Stimulated activated CD4-positive, alpha-beta T cell treated with anti-CD3 and anti-CD28 coated beads, Interleukin-15, amount 100 ng/mL, for 1 hour (primary cell): ENCODE measurements around the gene SCMH1.
"Not testable (repeated sequence)": the region's sequence is repeated elsewhere in the genome, so short reads cannot be mapped to it uniquely, and the experiment has no call there.

Experiments
- DNase-seq, 2 donors: peaks; one replicate each; pipeline ENCODE4 v3.0.0-alpha.2; 2020; ENCODE audit warnings: low read depth in 1 of 2, low spot score in 1 of 2

The SCMH1 gene

DNA sequence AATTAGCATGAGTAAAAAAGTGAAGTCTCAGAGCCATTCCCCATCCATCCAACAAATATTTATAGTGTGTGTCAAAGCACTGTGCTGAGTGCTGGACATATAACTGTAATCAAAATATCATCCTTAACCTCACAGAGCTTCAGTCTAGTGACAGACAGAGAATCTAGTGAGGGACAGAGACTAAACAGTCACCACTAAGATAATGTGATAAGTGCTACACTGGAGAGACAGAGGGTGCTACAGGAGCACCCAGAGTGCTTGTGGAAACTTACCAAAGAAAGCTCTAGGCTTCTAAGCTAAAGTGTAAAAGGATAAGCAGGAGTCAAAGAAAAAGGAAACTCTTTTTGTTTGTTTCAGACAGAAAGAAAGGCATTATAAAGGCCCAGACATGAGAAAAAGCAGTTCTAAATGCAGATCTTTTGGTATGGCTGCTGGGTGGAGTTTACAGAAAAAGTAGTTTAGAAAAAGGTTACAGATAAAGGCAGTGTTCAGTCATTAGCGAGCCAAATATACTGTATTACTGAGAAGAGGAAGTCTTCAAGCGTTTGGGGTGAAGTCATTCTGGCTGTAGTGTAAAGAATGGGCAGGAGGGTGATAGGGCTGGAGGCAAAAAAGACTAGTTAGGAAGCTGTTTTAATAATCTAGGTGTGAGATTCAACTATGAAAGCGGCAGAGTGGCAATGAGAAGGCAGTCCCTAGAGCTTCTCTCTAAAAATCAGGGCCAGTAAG is 83.8 kb downstream of the SCMH1 start:
- DNase-seq: no peak

DNA sequence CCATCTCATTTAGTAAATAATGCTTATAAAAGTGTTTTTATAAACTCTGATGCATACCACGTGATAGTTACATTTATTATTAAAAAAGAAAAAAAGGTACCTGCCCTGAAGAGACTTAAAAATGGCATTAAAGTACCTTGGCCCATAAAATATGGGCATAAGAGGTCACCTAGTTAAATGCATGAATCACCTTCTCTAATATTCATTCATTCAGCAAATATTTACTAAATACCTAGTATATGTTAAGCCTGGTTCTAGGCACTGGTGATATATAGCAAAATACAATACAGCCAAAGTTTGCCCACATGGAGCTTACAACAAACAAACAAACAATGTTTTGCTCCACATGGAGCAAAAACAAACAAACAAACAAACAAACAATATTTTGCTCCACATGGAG is 87.0 kb downstream of the SCMH1 start:
- no peak for DNase-seq

DNA sequence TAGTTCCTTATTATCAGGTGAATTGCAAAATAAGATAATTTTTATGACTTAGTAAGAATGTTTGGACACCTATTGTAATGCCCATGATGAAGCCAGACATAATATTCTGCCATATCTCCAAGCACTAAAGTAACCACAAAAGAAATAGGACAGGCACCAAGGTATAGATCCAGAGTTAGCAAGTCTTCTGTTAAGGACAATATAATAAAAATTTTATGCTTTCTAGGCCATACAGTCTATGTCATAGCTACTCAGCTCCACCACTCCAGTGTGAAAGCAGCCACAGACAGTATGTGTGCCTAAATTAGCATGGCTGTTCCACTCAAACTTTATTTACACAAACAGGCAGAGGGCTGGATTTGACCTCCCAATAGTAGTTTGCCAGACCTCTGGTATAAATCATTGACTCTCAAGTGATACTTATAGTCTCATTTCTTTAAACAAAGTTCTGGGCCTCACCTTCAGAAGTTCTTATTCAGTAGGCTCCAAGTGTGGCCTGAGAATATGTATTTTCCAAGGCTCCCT is 88.3 kb downstream of the SCMH1 start:
- DNase-seq: no peak

DNA sequence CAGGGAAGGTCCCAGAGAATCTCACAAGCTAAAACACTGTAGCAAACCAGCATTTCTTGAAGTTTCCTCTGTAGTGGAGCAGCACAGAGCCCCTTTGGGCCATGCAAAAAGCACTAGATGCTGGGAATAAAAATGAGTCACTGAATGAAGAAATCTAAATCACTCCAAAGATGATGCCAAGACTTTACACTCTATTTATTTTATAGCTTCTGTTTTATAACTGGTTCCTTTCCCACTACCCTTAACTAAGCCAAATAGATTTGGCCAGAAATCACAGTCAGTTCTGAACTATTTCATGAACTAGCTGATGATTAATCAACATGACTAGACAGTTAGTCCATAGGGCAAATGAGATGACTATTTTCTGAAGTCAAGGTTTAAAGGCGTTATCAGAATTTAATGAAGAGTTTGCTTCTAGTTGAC is 89.5 kb downstream of the SCMH1 start:
- DNase-seq: no peak

DNA sequence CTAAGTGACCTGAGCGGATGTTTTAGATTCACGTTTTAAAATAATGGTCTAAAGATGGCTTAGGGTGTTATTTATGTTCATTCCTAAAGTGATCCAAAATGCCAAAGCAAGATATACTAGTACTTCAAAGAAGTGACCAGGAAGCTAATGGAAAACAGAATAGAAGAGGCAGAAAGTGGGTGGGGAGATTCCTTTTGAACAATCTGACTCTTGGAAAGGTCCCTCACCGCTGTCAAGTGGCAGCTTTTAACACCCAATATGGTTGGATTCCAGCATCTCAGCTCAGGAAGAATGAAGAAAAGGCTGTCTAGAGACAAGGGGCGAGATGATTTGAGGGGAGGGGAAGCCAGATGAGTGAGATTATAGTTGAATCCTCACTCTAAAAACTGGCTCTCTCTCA is 90.3 kb downstream of the SCMH1 start:
- no peak for DNase-seq

DNA sequence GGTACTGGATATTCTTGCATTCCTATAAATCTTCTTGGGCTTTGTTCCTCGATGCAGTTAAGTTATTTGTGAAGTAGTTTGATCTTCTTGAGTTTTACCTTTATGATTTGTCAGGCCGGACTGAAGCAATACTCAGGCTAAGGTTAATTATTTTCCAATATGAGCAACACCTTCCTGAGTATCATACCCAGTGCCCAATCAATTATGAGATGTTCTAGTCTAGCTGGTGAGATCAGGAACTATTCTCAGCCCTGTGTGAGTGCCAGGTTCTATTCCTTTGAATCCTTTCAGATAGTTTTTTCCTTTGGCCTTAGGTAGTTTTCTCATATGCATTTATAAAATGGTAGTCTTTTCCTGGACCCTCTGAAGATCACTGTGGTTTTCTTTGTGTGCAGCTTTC is 92.5 kb downstream of the SCMH1 start:
- DNase-seq: no peak

DNA sequence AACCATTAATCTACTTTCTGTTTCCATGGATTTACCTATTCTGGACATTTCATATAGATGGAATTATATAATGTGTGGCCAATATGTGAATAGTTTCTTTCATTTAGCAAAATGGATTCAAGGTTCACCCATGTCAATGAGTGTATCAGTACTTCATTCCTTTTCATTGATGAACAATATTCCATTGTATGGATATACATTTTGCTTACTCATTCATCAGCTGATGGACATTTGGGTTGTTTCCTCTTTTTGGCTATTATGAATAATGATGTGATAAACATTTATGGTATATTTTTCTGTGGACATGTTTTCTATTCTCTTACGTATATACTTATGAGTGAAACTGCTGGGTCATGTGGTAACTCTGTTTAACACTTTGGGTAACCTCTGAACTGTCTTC is 97.8 kb downstream of the SCMH1 start:
- no peak for DNase-seq

DNA sequence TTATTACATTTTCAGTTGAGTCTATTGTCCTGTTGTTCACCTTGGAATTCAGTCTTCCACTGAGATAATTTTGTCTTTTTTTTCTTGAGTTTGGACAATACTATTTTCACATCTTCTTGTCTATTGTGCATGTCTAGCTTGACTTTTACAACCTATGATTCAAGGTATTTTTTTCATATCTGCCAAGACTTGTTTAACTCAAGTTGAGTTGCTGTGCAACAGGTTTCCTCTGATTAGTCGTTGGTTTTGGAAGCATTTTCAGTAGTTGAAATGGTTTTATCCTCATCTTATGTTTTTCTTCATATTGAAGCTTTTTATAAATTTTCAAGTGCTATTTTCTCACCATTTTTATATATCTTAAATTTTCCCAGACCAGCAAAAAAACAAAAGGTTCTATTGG is 103.6 kb downstream of the SCMH1 start:
- DNase-seq: no peak

DNA sequence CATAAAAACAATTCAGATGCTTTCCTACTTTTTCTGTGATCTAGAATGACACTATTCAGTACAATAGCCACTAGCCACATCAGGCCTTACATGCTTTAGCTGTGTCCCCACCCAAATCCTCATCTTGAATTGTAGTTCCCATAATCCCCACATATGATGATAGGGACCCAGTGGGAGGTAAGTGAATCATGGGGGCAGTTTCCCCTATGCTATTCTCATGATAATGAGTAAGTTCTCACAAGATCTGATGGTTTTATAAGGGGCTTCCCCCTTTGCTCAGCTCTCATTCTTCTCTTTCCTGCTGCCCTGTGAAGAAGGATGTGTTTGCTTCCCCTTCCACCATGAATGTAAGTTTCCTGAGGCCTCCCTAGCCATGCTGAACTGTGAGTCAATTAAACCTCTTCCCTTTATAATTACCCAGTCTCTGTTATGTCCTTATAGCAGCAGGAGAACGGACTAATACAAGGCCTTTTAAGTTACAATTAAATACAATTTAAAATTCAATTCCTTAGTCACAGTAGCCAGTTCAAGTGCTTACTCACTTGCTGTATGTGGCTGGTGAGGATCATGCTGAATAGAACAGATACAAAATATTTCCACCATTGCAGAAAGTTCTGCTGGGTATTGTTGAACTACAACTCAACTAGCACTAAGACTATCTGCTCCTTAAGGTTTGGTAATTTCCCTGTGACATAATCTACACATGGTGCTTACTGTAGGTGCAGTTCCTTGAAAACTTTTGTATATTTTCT is 106.7 kb downstream of the SCMH1 start:
- no peak for DNase-seq

DNA sequence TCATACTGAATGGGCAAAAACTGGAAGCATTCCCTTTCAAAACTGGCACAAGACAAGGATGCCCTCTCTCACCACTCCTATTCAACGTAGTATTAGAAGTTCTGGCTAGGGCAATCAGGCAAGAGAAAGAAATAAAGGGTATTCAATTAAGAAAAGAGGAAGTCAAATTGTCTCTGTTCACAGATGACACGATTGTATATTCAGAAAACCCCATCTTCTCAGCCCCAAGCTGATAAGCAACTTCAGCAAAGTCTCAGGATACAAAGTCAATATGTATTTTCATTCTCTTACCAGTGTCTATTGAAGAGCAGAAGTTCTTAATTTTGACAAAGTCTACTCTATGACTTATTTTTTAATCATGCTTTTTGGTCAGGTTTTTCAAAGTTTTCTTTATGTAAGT is 107.8 kb downstream of the SCMH1 start:
- not testable (repeated sequence) for DNase-seq

DNA sequence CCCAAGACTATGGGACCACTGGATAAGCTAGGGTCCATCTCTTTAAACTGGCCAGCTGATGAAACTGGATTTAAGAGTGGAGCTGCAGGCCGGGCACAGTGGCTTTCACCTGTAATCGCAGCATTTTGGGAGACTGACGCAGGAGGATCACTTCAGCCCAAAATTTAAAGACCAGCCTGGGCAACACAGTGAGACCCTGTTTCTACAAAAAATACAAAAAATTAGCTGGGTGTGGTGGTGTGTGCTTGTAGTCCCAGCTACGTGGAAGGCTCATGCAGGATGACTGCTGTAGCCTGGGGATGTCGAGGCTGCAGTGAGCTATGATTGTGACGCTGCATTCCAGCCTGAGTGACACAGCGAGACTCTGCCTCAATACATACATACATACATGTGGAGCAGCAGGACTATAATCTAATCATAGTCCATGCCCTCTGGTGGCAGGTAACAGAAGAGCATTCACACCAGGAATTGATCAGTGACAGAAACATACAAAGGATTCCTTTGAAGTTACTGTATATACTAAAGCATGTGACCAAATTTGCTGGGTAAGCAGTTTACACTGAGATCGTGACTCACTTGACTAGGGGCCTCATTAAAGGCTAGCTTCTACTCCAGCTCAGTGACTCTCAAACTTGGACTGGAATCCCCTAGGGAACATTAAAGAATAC is 119.1 kb downstream of the SCMH1 start:
- no peak for DNase-seq

DNA sequence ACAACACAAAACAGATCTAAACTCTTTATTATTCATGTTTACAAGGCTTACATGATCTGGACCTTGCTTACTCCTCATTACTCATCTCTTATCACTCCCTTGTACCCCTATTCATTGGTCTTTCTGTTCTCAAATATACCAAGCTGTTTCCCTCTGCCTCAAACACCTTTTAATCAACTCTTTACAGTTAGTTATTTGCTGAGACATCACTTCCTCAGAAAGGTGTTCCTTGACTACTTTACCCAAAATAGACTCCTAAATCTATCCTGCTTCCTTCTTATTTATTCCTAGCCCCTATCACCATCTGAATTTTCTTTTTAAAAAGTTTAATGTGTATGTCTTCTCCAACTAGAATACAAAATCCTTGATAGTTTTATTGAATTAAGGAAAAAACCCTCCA is 120.0 kb downstream of the SCMH1 start:
- DNase-seq: no peak

DNA sequence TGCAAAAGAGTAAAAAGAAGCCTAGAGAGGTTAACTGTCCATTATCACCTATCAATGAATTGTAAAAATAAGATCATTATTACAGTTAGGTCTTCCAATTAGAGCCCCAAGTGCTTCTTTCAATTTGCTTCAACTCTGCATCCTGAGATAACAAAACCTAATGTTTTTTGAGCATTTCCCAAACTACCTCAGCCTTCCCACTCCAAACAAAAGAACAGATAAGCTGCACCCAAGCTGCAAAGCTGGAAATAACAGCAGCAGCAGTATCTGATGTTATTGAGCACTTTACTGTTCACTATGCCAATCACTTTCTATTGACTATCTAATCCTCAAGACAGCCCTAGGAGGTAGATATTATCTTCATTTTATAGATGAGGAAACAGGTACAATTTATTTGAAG is 123.5 kb downstream of the SCMH1 start:
- no peak for DNase-seq

DNA sequence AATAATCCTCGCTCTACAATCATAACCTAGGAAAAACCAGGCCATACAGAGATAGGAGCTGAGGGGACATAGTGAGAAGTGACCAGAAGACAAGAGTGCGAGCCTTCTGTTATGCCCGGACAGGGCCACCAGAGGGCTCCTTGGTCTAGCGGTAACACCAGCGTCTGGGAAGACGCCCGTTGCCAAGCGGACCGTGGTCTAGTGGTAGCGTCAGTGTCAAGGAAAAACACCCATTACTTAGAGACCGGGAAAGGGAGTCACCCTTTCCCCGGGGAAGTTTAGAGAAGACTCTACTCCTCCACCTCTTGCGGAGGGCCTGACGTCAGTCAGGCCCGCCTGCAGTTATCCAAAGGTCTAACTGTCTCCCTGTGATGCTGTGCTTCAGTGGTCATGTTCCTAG is 124.9 kb downstream of the SCMH1 start:
- not testable (repeated sequence) for DNase-seq

DNA sequence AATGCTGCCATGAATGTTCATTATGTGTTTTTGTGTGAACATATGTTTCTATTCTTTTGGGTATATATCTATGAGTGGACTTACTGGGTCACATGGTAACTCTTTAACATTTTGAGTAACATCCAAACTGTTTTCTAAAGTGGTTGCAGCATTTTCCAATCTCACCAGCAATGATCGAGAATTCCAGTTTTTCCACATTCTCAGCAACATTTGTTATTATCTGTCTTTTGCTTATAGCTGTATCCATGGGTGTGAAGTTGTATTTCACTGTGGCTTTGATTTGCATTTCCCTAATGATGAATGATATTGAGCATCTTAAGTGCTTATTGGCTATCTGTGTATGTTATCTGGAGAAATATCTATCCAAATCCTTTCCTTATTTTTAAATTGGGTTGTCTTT is 131.4 kb downstream of the SCMH1 start:
- DNase-seq: no peak

DNA sequence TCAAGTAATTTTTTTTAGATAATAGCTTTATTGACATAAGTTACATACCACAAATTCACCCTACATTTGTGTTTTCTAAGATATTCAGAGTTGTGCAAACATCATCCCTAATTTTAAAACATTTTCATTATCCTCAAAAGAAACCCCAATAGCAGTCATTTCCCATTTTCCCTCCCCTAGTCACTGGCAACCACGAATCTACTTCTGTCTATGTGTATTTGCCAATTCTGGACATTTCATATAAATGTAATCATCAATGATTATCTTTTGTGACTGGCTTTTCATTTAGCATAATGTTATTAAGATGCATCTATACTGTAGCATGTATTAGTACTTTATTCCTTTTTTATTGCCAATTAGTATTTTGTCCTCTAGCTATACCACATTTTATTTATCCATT is 131.8 kb downstream of the SCMH1 start:
- no peak for DNase-seq

DNA sequence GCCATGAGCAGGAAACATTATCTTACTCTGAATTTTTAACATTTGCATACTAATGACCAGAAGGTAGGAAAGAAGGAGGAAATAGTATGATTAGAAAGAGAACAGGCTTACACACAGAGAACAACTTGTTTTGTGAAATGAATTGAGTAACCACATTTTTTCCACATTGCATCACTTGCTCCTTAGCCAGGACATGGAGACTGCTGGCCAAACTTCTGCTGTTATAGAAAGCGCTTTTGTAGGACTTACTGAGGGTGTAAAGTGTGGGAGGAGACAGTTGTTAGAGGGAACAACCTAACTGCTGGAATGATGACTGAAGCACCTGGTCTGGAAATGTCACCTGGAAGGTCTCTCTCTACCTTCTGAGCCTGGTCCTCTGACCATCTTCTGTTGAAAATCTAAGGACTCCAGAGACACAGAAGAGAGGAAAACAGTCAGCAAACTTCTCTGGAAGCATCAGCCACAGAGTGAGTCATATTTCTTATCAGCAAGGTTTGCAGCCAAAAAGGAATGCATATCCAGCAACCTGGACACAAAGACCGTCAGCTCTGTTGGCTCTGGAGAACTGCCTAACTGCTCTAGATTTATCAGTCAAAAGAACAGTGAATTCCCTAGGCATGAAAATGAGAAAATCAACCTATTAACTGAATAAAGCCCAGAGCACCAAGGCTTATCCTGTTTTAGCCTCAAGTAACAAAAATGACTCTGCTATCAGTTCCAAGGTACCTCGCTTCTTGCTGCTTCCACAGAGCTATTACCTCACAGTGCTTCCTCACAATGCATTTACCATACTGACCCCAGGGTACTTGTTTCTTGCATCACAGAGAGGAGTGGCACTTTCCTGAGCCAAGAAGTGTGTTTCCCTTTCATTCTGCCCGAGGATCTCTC is 132.6 kb downstream of the SCMH1 start:
- DNase-seq: no peak

DNA sequence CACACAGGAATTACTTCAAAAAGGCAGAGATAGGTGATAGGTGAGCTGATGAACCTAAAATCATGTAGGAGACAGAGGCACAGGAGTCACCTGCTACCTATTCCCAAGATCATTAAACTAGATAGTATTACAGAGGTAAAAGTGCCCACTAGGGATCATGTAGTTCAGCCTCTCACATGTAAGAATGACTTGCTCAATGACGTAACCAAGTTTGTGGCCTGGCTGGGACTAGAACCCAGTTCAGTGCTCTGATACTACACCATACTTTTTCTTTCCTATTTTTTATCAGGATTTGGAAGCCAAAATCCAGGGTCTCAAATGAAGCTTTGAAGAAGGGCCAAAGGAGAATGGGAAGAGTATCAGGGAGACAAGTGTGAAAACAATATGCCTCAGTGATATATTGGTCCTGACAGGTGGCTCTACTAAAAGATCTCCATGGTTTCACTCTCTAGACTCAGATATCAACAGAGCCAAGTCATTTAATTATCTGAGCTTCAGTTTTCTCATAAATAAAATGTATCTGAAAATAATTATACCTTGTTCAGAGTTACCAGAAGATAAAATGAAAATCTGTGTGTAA is 133.3 kb downstream of the SCMH1 start:
- no peak for DNase-seq

DNA sequence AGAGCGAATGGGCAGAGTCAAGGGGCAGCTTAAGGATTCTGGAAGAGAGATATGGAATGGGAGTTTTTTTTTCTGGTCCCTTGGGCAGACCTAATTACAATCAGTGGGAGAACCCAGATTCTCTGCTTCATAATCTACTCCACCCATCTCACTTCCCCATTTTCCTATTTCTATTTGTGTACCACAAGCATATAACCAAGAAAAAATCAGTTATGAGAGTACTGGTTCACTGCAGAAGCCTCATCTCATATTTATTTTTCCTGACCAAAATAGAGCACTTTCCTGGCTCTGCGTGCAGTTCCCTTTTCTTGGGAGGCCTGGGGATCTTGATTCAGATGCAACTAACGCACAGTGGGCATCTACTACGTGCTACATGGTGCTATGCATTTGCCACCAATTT is 138.3 kb downstream of the SCMH1 start:
- DNase-seq: no peak

DNA sequence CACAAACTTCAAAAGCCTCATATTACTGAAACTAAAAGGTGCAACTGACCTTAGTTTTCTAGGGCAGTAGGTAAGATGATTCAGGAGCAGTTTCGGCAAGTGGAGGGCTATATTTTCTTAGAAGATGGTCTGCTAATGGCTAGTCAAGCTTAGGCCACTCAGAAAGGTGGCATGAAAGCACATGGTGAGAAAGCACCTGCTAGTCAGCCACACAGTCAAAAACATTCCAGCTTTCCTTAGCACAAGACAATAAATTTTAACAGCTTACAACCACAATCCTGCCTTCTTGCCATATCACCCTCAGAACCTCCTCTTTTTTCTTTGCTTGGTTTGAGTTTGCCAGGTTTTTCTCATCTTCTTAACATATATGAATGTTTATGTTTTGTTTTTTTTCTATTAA is 139.5 kb downstream of the SCMH1 start:
- no peak for DNase-seq
